Measurements from ENCODE around the gene RAB3IL1.
A peak's percentile ranks its signal among the peaks of the same experiment; 100 is the strongest.
"Not testable (repeated sequence)": the region's sequence is repeated elsewhere in the genome, so short reads cannot be mapped to it uniquely, and the experiment has no call there.

RAB3IL1 gene

DNA sequence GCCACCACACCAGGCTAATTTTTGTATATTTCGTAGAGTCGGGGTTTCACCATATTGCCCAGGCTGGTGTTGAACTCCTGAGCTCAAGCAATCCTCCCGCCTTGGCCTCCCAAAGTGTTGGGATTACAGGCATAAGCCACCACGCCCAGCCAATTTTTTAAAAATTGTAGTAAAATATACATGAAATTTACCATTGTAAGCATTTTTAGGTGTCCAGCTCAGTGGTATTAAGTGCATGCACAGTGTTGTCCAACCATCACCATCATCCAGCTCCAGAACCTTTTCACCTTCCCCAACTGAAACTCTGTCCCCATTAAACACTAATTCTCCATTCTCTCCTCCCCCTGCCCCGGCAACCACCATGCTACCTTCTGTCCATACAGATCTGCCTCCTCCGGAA is 34.5 kb downstream of the RAB3IL1 start:
- no peak for DNase-seq

DNA sequence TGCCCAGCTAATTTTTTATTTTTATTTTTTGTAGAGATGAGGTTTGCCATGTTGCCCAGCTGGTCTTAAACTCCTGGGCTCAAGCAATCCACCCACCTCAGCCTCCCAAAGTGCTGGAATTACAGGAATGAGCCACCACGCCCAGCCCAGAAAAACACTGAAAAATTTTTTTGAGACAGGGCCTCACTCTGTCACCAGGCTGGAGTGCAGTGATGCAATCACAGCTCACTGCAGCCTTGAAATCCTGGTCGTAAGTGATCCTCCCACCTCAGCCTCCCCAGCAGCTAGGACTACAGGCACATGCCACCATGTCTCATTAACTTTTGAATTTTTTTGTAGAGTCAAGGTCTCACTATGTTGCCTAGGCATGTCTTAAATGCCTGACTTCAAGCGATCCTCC is 35.1 kb downstream of the RAB3IL1 start:
- not testable (repeated sequence) for DNase-seq

DNA sequence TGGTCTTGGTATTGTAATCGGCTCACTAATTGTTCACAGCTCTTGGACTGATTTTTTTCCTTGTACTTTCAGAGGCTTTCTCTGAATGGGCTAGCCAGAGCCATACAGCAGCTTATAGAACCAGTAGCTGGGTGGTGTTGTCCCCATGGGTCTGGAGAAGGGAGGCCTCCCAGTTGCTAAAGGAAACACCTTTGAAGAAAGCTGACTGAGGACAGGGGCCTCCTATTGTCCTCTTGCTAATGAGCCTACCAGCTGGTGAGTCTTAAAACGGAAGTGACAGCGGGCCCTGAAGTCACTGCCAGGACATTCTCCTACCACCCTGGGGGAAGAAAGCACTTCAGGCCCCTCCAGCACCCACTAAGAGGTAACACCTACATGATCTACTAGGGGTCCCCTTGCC is 36.0 kb downstream of the RAB3IL1 start:
- no peak for DNase-seq

DNA sequence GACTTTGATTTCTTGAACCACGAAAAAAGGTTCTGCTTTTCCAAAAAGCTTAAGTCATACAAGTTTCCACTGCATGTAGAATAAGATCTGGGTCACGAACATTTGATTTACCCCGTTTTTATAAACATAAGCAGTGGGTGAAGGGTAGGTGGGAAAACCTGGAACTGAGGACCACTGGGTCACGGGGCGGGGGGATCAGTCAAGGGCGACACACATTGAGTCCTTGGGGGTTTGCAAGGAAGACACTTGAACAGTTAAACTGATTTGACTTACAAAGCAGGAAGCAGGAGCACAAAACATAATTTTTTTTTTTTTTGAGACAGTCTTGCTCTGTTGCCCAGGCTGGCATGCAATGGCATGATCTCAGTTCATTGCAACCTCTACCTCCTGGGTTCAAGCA is 36.9 kb downstream of the RAB3IL1 start:
- no peak for DNase-seq

DNA sequence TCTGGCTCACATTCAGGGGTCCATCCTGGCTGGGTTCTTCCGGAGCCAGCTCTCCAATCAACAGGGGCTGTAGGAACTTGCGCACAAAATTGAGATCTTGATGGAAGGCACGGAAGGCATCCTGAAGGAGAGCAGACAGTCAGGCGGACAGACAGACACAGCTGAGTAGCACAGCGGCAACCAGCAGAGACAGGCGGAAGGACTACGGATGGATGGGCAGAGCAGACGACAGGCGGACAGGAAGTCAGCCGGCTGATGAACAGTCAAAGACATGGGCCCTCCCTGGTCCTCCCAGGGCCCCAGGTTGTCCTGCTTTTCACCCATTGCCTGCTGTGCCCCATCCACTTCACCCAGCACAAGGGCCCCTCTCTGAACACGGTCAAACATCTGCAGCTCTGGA is 37.3 kb downstream of the RAB3IL1 start:
- DNase-seq = no peak

DNA sequence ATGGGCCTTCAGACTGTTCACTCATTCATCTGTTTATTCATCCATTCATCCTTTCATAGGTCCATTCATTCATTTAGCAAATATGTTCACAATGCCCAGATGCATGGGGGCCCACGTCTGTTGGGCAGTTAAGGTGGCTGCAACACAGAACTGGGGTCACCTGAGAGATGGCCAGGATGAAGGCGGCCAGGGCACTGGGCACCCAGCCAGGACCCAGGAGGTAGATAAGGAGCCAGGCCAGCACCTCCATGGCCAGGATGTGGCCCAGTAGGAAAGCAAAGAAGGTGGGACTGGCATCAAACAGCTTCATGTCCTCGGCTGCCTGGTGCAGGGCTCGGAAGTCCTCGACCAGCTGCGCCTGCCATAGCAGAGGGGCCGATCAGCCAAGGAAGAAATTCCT is 38.2 kb downstream of the RAB3IL1 start:
- no peak for DNase-seq

DNA sequence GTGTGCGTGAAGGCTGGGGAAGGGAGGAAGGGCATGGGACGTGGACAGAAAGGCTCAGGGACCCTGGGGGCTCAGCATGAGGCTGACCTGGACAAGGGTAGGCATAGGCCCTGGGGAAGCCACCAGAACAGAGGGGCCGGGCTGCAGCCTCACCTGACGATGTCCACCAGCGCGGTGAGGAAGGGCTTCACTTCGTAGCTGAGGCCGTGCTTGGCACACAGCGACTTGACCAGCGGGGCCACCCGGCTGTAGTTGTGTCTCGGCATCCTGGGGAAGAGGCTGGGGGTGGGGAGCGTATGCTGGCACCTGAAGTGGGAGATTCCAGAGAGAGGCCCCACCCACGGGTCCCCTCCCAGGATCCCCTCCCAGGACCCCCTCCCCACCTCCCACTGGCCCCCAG is 41.7 kb downstream of the RAB3IL1 start:
- DNase-seq = no peak

DNA sequence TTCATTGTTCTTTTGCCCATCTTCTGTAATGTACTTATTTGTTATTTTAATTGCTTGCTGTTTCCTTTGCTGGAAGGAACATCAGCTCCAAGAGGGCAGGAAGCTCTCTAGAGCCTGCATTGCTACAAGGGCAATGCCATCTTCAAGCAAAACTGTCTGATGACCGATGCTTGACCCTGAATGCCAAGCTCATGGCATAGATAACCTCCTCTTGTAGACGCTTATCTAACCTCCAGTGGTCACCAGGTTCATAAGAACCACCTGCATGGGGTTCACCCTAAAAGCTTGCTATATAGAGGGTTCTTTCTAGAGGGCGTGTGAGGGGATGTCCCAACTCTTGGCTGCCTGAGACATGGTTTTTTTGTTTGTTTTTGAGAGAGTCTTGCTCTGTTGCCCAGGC is 42.5 kb downstream of the RAB3IL1 start:
- no peak for DNase-seq

DNA sequence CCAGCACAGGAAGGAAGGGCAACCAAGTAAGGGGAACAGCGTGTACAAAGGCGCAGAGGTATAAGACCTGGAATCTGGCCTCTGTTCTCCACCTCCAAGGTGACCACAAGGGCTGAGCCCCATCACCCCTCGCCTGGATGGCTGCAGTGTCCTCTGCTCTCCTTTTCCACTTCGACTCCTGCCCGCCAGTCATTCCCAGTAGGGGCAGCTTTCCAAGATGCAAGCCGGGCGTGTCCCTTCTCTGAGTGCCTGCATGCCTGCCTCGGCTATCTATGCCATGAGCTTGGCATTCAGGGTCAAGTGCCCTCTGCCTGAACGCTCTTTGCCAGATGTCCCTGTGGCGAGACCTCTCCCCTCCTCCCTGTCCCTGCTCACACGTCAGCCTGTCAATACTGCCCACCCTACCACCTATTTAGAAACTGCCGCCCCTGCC is 43.0 kb downstream of the RAB3IL1 start:
- no peak for DNase-seq

DNA sequence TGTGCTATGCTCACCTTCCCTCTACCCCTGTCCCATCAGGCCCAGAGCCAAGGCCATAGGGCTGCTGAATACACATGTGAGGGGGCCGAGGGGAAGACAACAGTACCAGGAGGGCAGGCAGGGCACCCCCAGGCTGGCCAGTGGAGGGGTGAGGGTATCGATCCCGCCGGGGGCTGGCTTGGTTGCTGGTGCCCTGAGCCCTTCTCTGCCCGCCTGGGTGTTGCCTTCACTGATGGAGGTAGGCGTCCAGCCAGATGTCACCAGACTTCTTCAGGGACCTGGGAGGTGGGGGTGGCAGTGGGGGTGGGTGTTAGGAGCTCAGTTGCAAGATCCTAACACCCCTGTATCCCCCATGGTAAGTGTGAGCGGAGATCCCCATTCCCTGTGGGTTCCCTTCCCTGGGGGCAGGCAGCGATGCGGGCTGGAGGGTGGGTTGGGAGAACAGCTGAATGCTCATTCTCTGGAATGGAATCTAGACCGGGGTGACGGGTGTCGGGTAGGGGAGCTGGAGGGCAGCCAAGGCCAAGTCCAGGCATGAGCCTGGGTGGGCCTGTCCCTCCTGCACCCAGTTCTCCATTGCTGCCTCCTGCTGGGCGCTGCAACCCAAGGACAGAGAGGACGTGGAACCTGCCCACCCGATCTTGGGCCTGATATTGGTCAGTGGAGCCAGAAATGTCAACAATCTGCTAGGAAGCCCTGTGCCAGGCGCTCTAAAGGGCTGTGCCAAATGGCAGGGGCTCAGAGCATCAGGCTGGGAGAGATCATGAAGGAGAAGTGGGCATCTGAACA is 43.6 kb downstream of the RAB3IL1 start:
- no peak for DNase-seq

DNA sequence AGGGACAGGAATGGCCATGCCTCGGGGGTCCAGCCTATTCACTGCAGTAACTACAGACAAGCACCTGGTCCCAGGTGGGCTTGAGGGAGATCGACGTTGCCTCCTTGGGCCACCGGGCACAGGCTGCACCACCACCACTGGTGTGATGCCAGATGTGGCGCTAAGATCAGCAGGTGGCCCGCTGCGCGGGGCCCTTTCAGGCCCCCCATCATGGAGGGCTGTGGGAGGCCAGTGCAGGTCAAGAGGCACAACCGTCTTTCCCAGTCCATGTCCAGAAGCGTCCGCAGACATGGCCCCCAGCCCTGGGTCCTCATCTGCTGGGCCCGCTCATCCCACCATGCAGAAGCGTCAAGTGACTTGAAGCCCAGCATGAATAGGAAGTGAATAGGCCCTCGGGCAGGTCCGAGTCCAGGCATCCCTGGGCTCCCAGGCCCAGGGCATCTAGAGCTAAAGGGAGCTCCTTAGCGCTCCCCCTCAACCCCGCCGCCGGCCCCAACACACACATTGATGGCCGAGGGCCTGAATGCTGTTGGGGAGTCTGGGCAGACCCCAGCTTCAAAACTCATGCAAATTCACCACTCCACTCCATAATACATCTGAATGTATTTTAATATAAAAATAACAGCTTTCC is 44.3 kb downstream of the RAB3IL1 start:
- DNase-seq = no peak

DNA sequence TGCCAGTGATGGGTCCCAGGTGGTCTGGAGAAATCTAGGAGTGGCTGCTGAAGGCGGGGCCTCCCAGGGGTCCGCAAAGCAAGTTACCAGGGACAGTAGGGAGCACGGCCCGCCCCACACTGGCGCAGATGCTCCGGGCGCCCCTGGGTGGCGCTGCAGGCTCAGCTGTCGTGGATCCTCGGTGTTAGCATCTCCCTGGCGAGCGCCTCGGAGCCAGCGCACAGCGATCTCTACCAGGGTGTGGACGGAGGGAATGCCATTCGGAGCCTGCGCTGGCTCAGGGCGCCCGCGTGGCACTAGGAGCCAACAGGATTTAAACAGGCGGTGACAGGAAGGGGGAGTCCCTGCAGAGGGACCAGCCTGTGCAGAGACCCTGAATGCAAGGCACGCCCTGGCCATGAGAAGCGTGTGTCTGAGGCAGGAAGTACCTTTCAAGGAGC is 46.2 kb downstream of the RAB3IL1 start:
- peak; percentile 23 for DNase-seq

DNA sequence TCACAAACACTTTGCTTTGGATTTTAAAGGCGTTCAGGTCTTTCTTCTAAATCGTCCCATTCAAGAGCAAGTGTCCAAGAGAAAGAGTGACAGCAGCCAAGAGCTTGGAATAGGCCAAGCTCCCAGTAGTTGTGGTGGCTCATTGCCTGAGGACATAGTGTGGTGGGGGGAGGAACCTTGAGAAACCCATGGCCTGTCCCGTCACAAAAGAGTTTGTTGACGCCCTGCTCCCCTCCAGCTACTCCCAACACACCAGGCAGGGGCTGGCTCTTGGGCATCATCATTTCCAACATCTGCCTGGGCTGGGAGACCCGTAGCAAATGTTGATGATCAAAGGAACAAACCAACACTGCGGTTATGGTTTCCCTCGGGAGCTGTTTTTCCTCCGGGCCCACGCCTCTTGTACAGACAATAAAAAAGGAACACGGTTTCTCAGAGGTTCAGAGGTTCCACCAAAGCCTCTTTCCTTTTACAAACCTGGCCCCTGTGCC is 46.8 kb downstream of the RAB3IL1 start:
- DNase-seq = no peak

DNA sequence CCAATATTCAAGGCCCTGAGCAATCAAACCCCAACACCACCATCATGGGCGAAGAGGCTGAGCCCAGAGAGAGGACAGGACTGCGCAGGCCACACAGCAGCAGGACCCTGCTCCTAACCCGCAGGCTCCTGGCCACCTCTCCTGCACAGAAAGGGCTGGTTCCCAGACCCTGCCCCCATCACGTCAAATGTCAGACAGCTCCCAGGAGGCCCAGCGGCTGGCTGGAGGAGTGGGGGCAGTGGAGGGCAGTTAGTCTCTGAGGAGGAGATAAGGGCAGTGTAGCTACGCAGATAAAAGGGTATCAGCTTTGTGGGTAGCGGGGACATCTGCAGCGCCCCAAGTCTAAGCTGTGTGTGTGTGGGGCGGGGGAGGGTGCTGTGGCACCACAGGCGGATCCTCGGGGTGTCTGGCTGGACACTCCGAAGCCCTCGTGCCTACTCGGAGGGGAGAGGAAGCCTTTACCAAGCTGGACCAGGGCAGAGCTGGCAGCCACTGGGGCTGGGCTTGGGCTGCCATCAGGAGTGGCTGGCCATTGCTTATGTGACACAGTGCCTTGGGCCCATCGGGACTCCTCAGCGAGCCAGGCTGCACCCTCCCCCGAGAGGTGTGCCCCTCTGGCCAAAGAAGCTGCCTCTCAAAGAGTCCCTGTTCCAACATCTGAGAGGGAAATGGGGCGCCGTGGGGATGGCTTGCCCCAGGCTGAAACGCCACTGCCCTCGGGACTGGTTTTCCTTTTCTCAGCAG is 47.5 kb downstream of the RAB3IL1 start:
- no peak for DNase-seq

DNA sequence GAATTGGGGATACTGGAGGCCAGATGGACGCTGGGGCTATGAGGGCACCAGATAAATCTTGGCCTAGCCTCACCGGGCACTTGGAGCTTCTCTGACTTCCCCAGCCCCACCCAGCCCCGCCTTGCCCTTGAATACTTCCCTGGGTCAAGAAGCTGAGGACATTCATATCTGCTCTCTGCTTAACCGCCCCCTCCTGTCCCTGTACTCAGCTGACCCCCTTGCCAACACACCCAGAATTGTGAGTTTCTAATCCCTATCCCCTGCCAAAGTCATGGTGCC is 48.0 kb downstream of the RAB3IL1 start:
- DNase-seq = no peak

DNA sequence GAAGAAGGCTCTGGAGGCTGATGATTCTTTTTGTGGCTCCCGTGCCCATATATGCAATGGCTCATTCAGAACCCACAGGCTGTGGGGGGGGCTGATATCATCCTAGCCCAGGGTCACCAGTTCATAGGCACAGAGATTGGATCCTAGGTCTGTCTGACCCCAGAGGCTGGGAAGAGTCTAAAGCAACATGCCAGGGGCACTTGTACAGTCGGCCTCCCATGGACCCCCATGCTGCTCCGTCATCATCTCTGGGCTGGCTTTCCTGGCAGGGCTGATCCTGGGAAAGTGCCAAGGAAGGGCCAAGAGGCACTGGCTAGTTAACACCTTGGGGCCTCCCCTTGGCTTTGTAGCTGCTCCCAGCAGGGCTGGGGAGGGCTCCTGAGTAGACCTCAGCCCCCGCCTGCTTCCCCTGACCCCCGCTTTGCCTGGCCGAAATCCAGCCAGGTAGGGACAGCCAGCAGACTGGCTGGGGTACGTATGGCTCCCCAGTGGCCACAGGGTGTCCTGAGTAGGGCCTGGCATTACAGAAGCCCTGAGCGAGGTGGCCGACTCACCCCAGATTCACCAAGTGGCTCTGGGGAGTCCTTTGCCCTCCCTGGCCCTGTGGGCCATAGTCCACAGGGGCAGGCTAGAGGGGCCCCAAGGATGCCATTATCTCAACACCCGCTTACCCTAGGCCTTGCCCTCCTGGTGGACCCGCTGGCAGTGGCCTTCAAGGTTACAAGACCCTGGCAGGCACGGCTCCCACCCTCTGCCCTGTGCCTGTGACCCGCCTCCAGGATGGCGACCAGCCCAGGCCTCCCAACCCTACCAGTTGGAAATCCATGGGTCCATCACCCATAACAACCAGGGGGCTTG is 48.6 kb downstream of the RAB3IL1 start:
- no peak for DNase-seq

DNA sequence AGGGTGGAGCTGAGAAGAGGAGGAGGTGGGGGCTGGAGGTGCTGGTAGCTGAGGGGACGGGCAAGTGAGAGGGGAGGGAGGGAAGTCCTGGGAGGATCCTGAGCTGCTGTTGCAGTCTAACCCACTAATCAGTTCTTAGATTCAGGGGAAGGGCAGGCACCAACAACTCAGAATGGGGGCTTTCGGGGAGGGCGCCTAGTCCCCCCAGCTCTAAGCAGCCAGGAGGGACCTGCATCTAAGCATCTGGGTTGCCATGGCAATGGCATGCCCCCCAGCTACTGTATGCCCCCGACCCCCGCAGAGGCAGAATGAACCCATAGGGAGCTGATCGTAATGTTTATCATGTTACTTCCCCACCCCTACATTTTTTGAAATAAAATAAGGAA is 50.4 kb downstream of the RAB3IL1 start:
- no peak for DNase-seq

DNA sequence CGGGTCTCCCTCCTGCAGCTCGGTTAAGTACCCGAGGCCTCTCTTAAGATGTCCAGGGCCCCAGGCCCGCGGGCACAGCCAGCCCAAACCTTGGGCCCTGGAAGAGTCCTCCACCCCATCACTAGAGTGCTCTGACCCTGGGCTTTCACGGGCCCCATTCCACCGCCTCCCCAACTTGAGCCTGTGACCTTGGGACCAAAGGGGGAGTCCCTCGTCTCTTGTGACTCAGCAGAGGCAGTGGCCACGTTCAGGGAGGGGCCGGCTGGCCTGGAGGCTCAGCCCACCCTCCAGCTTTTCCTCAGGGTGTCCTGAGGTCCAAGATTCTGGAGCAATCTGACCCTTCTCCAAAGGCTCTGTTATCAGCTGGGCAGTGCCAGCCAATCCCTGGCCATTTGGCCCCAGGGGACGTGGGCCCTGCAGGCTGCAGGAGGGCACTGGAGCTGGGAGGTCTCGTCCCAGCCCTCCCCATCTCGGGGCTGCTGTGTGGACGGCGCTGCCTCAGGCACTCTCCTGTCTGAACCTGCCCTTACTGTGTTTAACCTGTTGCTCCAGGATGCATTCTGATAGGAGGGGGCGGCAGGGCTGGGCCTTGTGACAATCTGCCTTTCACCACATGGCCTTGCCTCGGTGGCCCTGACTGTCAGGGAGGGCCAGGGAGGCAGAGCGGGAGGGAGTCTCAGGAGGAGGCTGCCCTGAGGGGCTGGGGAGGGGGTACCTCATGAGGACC is 51.0 kb downstream of the RAB3IL1 start:
- no peak for DNase-seq

DNA sequence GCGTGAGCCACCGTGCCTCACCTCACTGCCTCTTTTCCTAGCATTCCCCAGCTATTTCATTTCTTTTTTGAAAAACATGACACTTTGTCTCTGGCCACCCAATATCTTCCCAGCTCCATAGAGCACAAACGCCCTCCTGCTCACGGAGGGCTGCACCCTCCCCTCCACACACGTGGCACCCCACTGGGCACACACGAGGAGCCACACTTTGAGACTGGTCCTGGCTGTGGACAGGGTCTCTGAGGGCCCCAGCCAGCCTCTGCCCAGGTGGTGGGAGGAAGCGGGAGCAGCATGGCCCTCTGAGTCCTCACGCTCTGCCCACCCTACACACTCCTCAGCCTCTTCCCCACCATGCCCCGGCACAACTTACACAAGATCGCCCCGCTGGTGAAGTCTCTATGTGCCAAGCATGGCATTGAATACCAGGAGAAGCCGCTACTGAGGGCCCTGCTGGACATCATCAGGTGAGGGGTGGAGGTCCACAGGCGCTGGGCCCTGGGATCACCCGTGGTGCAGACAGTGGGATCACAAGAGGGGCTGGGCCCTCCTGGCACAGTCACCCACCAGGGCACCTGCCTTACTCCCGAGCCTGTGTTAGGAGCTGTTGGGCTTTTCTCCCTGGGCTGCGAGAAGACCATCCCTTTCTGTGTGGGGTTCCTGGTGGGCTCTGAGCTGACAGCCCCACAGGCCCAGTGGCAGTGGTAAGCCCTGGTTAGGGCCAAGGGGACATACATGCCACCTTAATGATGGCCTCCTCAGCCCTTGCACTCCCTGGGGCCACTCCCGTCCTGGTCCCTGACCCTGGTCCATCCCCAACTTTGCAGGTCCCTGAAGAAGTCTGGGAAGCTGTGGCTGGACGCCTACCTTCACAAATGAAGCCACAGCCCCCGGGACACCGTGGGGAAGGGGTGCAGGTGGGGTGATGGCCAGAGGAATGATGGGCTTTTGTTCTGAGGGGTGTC is 52.3 kb downstream of the RAB3IL1 start:
- DNase-seq = no peak

DNA sequence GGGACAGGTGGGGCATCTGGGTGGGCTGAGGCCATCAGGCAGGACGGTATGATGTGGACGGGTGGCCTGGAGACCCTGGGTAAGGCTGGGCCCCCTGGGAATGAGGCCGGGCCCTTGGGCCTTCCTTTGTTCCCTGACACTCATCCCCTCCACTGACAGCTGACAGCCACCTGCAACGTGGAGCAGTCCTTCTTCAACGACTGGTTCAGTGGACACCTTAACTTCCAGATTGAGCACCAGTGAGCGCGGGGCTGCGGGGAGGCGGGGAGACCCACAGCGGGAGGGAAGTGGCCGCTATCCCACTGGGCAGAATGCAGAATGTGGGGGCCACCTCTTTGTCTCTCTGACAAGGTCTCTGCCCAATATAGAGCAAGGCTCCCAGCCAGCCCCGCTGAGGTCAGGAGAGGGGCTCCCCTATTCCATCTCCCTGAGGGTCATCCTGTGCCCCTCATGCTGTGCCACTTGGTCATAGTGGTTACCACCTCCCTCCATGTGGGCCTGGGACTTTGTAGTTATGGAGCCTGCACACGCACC is 53.8 kb downstream of the RAB3IL1 start:
- DNase-seq = no peak

Measured in NCI-H1417 treated with DMSO at 0.1 percent for 48 hours (cell line).